PFSK-1 (cell line): ENCODE results near the gene FAM83G.

Source experiments
- POLR2AphosphoS5 ChIP-seq: IDR thresholded peaks from 2 replicates; pipeline ENCODE4 v1.6.1; 2012; ENCODE audit warnings: low read depth, mild to moderate bottlenecking, control low read depth, low read length, moderate library complexity
- REST ChIP-seq, 2 experiments: IDR thresholded peaks; 2 replicates each; pipeline versions ENCODE4 v1.6.1 to v1.8.0; 2011 to 2012; ENCODE audit warnings: low read depth in 2 of 2, low read length in 2 of 2, control low read depth in 1 of 2, inconsistent platforms in 1 of 2, mild to moderate bottlenecking in 1 of 2, moderate library complexity in 1 of 2; ENCODE audit not compliant: insufficient read depth in 1 of 2
- SIN3A ChIP-seq: IDR thresholded peaks from 2 replicates; pipeline ENCODE4 v1.6.1; 2012; ENCODE audit warnings: mild to moderate bottlenecking, low read length, moderate library complexity, borderline replicate concordance; ENCODE audit not compliant: insufficient read depth
- TAF1 ChIP-seq: IDR thresholded peaks from 2 replicates; pipeline ENCODE4 v1.6.1; 2012; ENCODE audit warnings: low read length, control low read depth, borderline replicate concordance; ENCODE audit not compliant: insufficient read depth

- no peak for TF ChIP-seq SIN3A
- TF ChIP-seq TAF1: no peak
- no peak for TF ChIP-seq POLR2AphosphoS5
- TF ChIP-seq REST (IDR thresholded peaks at IDR 0.05; ENCODE audit: insufficient read depth in 1 of 2, low read depth in 2 of 2, low read length in 2 of 2): no peak
Measured at GRCh38 chr17:18981642-18982424, 22.7 kb downstream of the FAM83G start.
